ENCODE measurements around the gene SDR42E1. TPM values are rescaled to one million over a fixed set of nuclear protein-coding genes. Genes with fewer than 3 reads are reported as not detected.
A peak's percentile ranks its signal among the peaks of the same experiment; 100 is the strongest.

The SDR42E1 gene
- total RNA-seq, 6 experiments from 2014 or later = 3.4 to 5.9 (median 4.5) TPM

GRCh38 chr16:82031116-82032084 is 20.1 kb upstream of the SDR42E1 start:
- intact Hi-C loops (cut with DNase I) = loop anchor here in 1 of 2 donors (10.0 kb wide), 1 partner anchor 53 kb away; no protein-coding TSS in a partner anchor
- 35% methylated on average over 12 of the region's 13 CpGs for WGBS (ENCODE audit: insufficient coverage, low coverage, low lambda C conversion rate, missing lambda C conversion rate)
- DNase-seq = peak in 1 of 3 donors; percentile 70
- Histone ChIP-seq H3K36me3 (no peaks in the 10 kb centered on the region), H3K4me3 (no peak overlapping the region), H3K4me1 (peaks cover 0 to 39% (median 7%) of the 10 kb centered on the region in 4 donors), H3K27me3 (no peaks in the 10 kb centered on the region), H3K27ac (peak overlapping the region in 1 of 3 donors; percentile 42), H3K9me3 (no peaks in the 10 kb centered on the region)
- peak; percentile 20 to 40 (median 24) for ATAC-seq
- TF ChIP-seq CTCF (IDR thresholded peaks at IDR 0.05) (peak; percentile 60 to 76 (median 70)), POLR2A (IDR thresholded peaks at IDR 0.05) (no peak)

DNA sequence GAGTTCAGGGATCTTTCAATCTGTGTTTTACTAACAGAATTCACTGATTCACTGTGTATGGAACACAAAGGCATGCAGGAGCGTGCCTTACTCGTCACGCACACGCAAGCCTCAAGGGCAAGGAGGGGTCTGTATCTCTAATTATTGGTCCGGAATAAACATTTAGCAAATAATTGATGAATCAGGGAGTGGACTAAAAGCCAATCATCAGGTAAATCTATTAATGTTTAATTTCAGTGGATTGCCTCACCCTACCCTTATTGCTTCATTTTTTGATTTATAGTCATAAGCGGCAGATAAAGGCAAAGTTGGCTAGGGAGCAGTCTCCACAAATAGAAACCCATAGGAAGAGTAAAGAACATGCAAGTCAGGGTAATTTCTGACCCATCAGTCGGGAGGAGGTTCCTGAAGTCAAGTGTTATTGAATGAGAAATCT is 16.4 kb upstream of the SDR42E1 start:
- Histone ChIP-seq H3K9me3 (no peaks in the 10 kb centered on the region), H3K27ac (peak overlapping the region; percentile 5 to 73 (median 40)), H3K27me3 (no peaks in the 10 kb centered on the region), H3K36me3 (no peaks in the 10 kb centered on the region), H3K4me1 (peaks cover 0 to 17% (median 0%) of the 10 kb centered on the region in 4 donors), H3K4me3 (no peak overlapping the region)
- DNase-seq (peak in 2 of 3 donors; percentile 48 to 74), ATAC-seq (peak; percentile 80 to 93 (median 82))
- intact Hi-C loops (cut with DNase I) = loop anchor here in 1 of 2 donors (5.0 kb wide), 1 partner anchor 205 kb away; no protein-coding TSS in a partner anchor
- 25% methylated on average over 7 of the region's 7 CpGs for WGBS (ENCODE audit: insufficient coverage, low coverage, low lambda C conversion rate, missing lambda C conversion rate)
- TF ChIP-seq POLR2A (IDR thresholded peaks at IDR 0.05) (peak; percentile 60), CTCF (IDR thresholded peaks at IDR 0.05) (peak in 1 of 4 donors; percentile 7)

GRCh38 chr16:82024883-82025282 is 13.6 kb upstream of the SDR42E1 start:
- no peaks in the 10 kb centered on the region for H3K27me3 ChIP-seq
- DNase-seq (no peak), ATAC-seq (no peak)
- intact Hi-C loops (cut with DNase I) = loop anchor here in 1 of 2 donors (5.0 kb wide), 1 partner anchor 207 kb away; no protein-coding TSS in a partner anchor
- TF ChIP-seq CTCF (IDR thresholded peaks at IDR 0.05) (no peak), POLR2A (IDR thresholded peaks at IDR 0.05) (no peak)
- H3K9me3 ChIP-seq = no peaks in the 10 kb centered on the region
- no peak overlapping the region for H3K4me3 ChIP-seq
- WGBS (ENCODE audit: insufficient coverage, low coverage, low lambda C conversion rate, missing lambda C conversion rate) = no CpG with 5 or more reads among the region's 4 CpGs
- H3K27ac ChIP-seq = no peak overlapping the region
- H3K4me1 ChIP-seq = peaks cover 0 to 8% (median 0%) of the 10 kb centered on the region in 4 donors
- no peaks in the 10 kb centered on the region for H3K36me3 ChIP-seq

GRCh38 chr16:82024316-82024715 is 13.0 kb upstream of the SDR42E1 start:
- no peaks in the 10 kb centered on the region for H3K36me3 ChIP-seq
- H3K4me3 ChIP-seq = no peak overlapping the region
- ATAC-seq = no peak
- H3K27me3 ChIP-seq = no peaks in the 10 kb centered on the region
- WGBS (ENCODE audit: insufficient coverage, low coverage, low lambda C conversion rate, missing lambda C conversion rate) = 70% methylated on average over 1 of the region's 1 CpG
- H3K4me1 ChIP-seq = peaks cover 0 to 8% (median 0%) of the 10 kb centered on the region in 4 donors
- no peak for TF ChIP-seq CTCF (IDR thresholded peaks at IDR 0.05)
- intact Hi-C loops (cut with DNase I) = no loop called here
- no peak for DNase-seq
- H3K9me3 ChIP-seq = no peaks in the 10 kb centered on the region
- no peak overlapping the region for H3K27ac ChIP-seq
